K562 (cell line): ENCODE data around the gene ZFYVE19. TPM values are rescaled to one million over a fixed set of nuclear protein-coding genes. Genes with fewer than 3 reads are reported as not detected.

Experiments
- ATAC-seq: fragments of 200-7000 bp; cut with Tn5 transposase; 3 replicates; pipeline ENCODE4 v1.9.1; 2020; ENCODE audit warnings: moderate library complexity
- BruUV-seq: library from RNA; stranded (reverse); fragments of 400-500 nt; replicated peaks from 2 replicates; lab custom pipeline; 2021; lab: Mats Ljungman, UMichigan
- CTCF ChIA-PET: fragments of 300-600 bp; formaldehyde crosslinking; extraction: SDS; loops from one replicate; lab custom pipeline; 2021; ENCODE audit warnings: low intra/inter-chr PET ratio; lab: Yijun Ruan, JAX
- POLR2A ChIA-PET: fragments of 300-600, 350-650 bp; sonication (Branson Sonifier 250); formaldehyde crosslinking; extraction: SDS; loops from one replicate; lab custom pipeline; 2021; ENCODE audit warnings: antibody characterized with exemption, inconsistent platforms; lab: Yijun Ruan, JAX
- DNase-seq, 4 experiments: peaks; one replicate each; pipeline versions ENCODE4 v3.0.0 to v3.0.0-alpha.2; 2011 to 2018; ENCODE audit warnings: low spot score in 3 of 4, mixed read lengths in 3 of 4; ENCODE audit errors: extremely low read depth in 1 of 4
- FAIRE-seq: peaks from 2 replicates; lab custom pipeline; 2011; peaks lifted over from hg19 to GRCh38; lab: Jason Lieb, UNC
- H2AFZ ChIP-seq: 2 replicates; pipeline ENCODE4 v1.6.0; 2011; ENCODE audit warnings: low read depth, low read length, control low read depth, inconsistent platforms
- H3K27ac ChIP-seq: fragments of 200-600 bp; 3 replicates; pipeline ENCODE4 v1.8.0; 2011; ENCODE audit warnings: low read depth, mild to moderate bottlenecking, control low read depth, inconsistent platforms, low read length, moderate library complexity, mixed read lengths; ENCODE audit errors: extremely low read depth
- H3K27me3 ChIP-seq, 2 experiments: fragments of 300-600 bp in 1 of 2; 2 replicates in 1 of 2; 3 replicates in 1 of 2; pipeline versions ENCODE4 v1.6.0 to v1.8.0; 2011; ENCODE audit warnings: inconsistent platforms in 2 of 2, low read length in 2 of 2, mild to moderate bottlenecking in 1 of 2, mixed read lengths in 1 of 2, moderate library complexity in 1 of 2; ENCODE audit not compliant: control insufficient read depth in 2 of 2, insufficient read depth in 2 of 2
- H3K36me3 ChIP-seq: fragments of 300-600 bp; 3 replicates; pipeline ENCODE4 v1.8.0; 2011; ENCODE audit warnings: mild to moderate bottlenecking, low read length, inconsistent platforms; ENCODE audit not compliant: control insufficient read depth, insufficient read depth
- H3K4me1 ChIP-seq, 2 experiments: fragments of 200-600 bp in 1 of 2; replicated peaks in 1 of 2; 2 replicates in 1 of 2; 3 replicates in 1 of 2; pipeline versions ENCODE4 v1.5.1 to v1.8.0; 2011; ENCODE audit warnings: inconsistent platforms in 2 of 2, low read length in 2 of 2, mild to moderate bottlenecking in 1 of 2, mixed read lengths in 1 of 2, moderate library complexity in 1 of 2; ENCODE audit not compliant: control insufficient read depth in 2 of 2, insufficient read depth in 2 of 2
- H3K4me2 ChIP-seq: 2 replicates; pipeline ENCODE4 v1.6.1; 2011; ENCODE audit warnings: low read length, control low read depth, inconsistent platforms, mixed read lengths; ENCODE audit not compliant: insufficient read depth
- H3K4me3 ChIP-seq: fragments of 200-600 bp; sonication (generic), shearing (Covaris generic); 2 replicates; pipeline ENCODE4 v1.5.1; 2016; ENCODE audit warnings: control low read depth, inconsistent platforms
- H3K79me2 ChIP-seq: fragments of 200-600 bp; 3 replicates; pipeline ENCODE4 v1.8.0; 2011; ENCODE audit warnings: low read length, inconsistent platforms; ENCODE audit not compliant: control insufficient read depth, insufficient read depth
- H3K9ac ChIP-seq, 2 experiments: 2 replicates each; pipeline versions ENCODE4 v1.6.0 to v1.6.1; 2011; ENCODE audit warnings: low read depth in 2 of 2, low read length in 2 of 2, control low read depth in 1 of 2, inconsistent platforms in 1 of 2, mild to moderate bottlenecking in 1 of 2, mixed read lengths in 1 of 2; ENCODE audit not compliant: insufficient read depth in 1 of 2
- H3K9me1 ChIP-seq: one replicate; pipeline ENCODE4 v1.6.0; 2011; ENCODE audit warnings: inconsistent platforms, mild to moderate bottlenecking, low read length, moderate library complexity; ENCODE audit not compliant: control insufficient read depth, insufficient read depth
- H3K9me3 ChIP-seq: replicated peaks from 2 replicates; pipeline ENCODE4 v1.5.1; 2011; ENCODE audit warnings: low read depth, low read length, inconsistent platforms; ENCODE audit not compliant: control insufficient read depth, insufficient read depth
- H4K20me1 ChIP-seq: replicated peaks from 2 replicates; pipeline ENCODE4 v1.6.1; 2011; ENCODE audit warnings: low read length, inconsistent platforms, mixed read lengths; ENCODE audit not compliant: control insufficient read depth, insufficient read depth
- ADNP ChIP-seq: fragments of 200-800 bp; sonication (Bioruptor generic); IDR thresholded peaks from 2 replicates; pipeline ENCODE4 v1.6.1; 2016; ENCODE audit warnings: missing genetic modification characterization, missing compliant biosample characterization
- BCOR ChIP-seq: fragments of 450-650 bp; IDR thresholded peaks from 2 replicates; pipeline ENCODE4 v1.6.1; 2016
- CBX1 ChIP-seq: sonication (generic); IDR thresholded peaks from 2 replicates; pipeline ENCODE4 v1.6.1; 2016; ENCODE audit warnings: antibody characterized with exemption, low read depth, mild to moderate bottlenecking
- GATA2 ChIP-seq: sonication (generic); formaldehyde crosslinking; IDR thresholded peaks from 2 replicates; pipeline ENCODE4 v1.4.0; 2020; ENCODE audit warnings: mild to moderate bottlenecking, missing genetic modification reagents
- HDAC2 ChIP-seq: fragments of 450-650 bp; IDR thresholded peaks from 2 replicates; pipeline ENCODE4 v1.6.1; 2016; ENCODE audit warnings: mild to moderate bottlenecking
- KDM1A ChIP-seq, 2 experiments: fragments of 450-650 bp; IDR thresholded peaks; 2 replicates each; pipeline ENCODE4 v1.6.1; 2016; ENCODE audit warnings: mild to moderate bottlenecking in 2 of 2
- POLR2H ChIP-seq: IDR thresholded peaks from 2 replicates; pipeline ENCODE4 v1.6.1; 2016; ENCODE audit warnings: missing genetic modification characterization, low read depth, mild to moderate bottlenecking, control low read depth, missing compliant biosample characterization, moderate library complexity
- RBM25 ChIP-seq: fragments of 200-400 bp; formaldehyde crosslinking; IDR thresholded peaks from 2 replicates; pipeline ENCODE4 v1.6.1; 2018; ENCODE audit warnings: low read length, low read depth, moderate library complexity; ENCODE audit not compliant: severe bottlenecking
- SMARCA5 ChIP-seq: fragments of 450-650 bp; IDR thresholded peaks from 2 replicates; pipeline ENCODE4 v1.6.1; 2016
- ZNF253 ChIP-seq: fragments of 250-450 bp; sonication (Bioruptor Pico); conservative IDR thresholded peaks from 2 replicates; pipeline ENCODE4 v1.6.1; 2021; ENCODE audit warnings: mild to moderate bottlenecking
- WGBS: fragments of 100-300 bp; shearing (Covaris generic); methylation state at CpG from one replicate; pipeline ENCODE4 v1.1.6; 2016; ENCODE audit warnings: low coverage, mixed read lengths; ENCODE audit not compliant: insufficient coverage; ENCODE audit errors: missing lambda C conversion rate; 5-methylcytosine and 5-hydroxymethylcytosine counted together
- in situ Hi-C: fragments of 300-500 bp; cut with MboI; formaldehyde crosslinking; loops from 4 replicates; pipeline ENCODE4 v1.15.0; 2018; ENCODE audit warnings: inconsistent platforms, mixed read lengths
- intact Hi-C: fragments of 100-400 bp; cut with micrococcal nuclease; formaldehyde crosslinking; loops from 2 replicates; pipeline ENCODE4 v1.14.2; 2022
- polyA plus RNA-seq, 8 experiments: library from polyadenylated mRNA; depleted of rRNA in 4 of 8; stranded (reverse) in 5 of 8; unstranded in 3 of 8; fragments of >200 nt; fragmentation: Nextera tagmentation in 2 of 8; fragmentation: Illumina TruSeq in 1 of 8; extraction: Ambion mirVana in 2 of 8; extraction: Trizol in 1 of 8; gene quantifications; 2 replicates each; pipeline versions ENCODE4 v1.2.1 to v1.2.3, GENCODE V29; 2011 to 2014; ENCODE audit warnings: inconsistent platforms in 1 of 8, missing spikeins in 1 of 8
- total RNA-seq, 7 experiments: library from RNA; depleted of rRNA in 6 of 7; stranded (reverse); fragments of >200 nt in 6 of 7; fragmentation: Illumina TruSeq in 2 of 7; extraction: Trizol in 2 of 7; gene quantifications; 2 replicates each; pipeline versions ENCODE4 v1.2.1 to v1.2.3, GENCODE V29; 2011 to 2021; ENCODE audit warnings: low replicate concordance in 1 of 7
- TF ChIP-seq, protein P1 (sequence below): fragments of 250-450 bp; sonication (Bioruptor Pico); IDR thresholded peaks from 2 replicates; pipeline ENCODE4 v1.4.0; 2020

The ZFYVE19 gene
- total and polyA plus RNA-seq, 9 of the 15 experiments (the other 6 are each of a cell fraction or from before 2014, with no cell fraction given) = 1.5 to 36.8 (median 19.9) TPM

DNA sequence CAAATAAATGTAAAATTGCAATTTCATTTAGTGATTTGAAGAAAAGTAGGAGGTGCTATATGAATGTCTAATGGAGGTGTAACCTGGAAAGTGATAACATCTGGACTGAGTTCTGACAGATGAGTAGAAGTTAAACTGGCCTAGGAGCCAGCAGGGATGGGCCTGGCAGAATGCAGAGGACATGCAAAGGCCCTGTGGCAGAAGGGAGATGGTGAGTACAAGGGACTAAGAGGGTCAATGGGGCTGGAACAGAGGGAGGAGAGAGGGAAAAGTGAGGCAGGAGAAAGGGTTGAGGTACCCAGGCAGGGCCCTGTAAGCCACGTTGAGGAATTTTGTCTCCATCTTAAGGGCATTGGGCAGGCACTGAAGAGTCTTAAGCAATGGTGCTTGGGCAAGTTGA is 25.0 kb downstream of the ZFYVE19 start:
- H3K9ac ChIP-seq = no peak overlapping the region
- in situ Hi-C loops = no loop called here
- WGBS = 7% methylated on average over 1 of the region's 1 CpG

DNA sequence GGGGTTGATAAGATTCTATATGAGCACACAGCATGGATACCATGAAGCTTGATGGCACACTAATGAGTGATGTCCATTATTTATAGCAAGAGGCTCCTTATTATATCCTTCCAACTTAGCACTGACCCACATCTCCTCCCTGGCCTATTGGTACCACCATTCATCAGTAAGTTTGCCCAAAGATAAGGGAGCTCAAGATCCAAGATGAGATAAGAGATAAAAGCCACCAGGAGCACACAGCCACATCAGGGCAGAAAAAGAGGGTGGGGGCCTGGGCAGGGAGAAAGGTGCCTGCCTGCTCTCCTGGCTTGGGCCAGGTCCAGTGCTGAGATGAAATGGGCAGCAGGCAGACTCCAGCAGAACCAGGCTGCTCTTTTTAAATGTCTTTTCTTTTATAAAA is 26.0 kb downstream of the ZFYVE19 start:
- Histone ChIP-seq H3K79me2 (no peaks in the 10 kb centered on the region), H3K9me3 (no peaks in the 10 kb centered on the region), H3K27me3 (no peaks in the 10 kb centered on the region), H3K9ac (no peak overlapping the region), H4K20me1 (no peaks in the 10 kb centered on the region), H3K4me2 (no peak overlapping the region), H3K4me3 (no peak overlapping the region), H2AFZ (no peak overlapping the region), H3K27ac (no peak overlapping the region), H3K36me3 (no peaks in the 10 kb centered on the region), H3K9me1 (no peaks in the 10 kb centered on the region), H3K4me1 (peaks cover 0 to 10% of the 10 kb centered on the region in 2 experiments; a peak in 2 of 5 replicates)
- no peak for FAIRE-seq
- DNase-seq = no peak
- POLR2A ChIA-PET = no interaction called here
- CTCF ChIA-PET = no interaction called here
- in situ Hi-C loops = no loop called here
- TF ChIP-seq ZNF253 (CRISPR knock-in tag) = no peak
- TF ChIP-seq GATA2 (CRISPR knock-in tag) = peak; percentile 44; the same call in 1 of the 2 replicates
- intact Hi-C loops = no loop called here
- no TSS peak for BruUV-seq
- no peak for ATAC-seq

More for the DNA sequence above, 25.0 kb downstream of the ZFYVE19 start:
- BruUV-seq = no TSS peak
- no peak overlapping the region for H3K4me2 ChIP-seq
- H3K9me1 ChIP-seq = no peaks in the 10 kb centered on the region
- H3K9me3 ChIP-seq = no peaks in the 10 kb centered on the region
- H3K27me3 ChIP-seq = no peaks in the 10 kb centered on the region
- H3K79me2 ChIP-seq = no peaks in the 10 kb centered on the region
- H3K4me1 ChIP-seq = peaks cover 0 to 11% of the 10 kb centered on the region in 2 experiments; a peak in 2 of 5 replicates
- no peak overlapping the region for H2AFZ ChIP-seq
- peak; percentile 6 for FAIRE-seq
- POLR2A ChIA-PET = interaction anchor here (0.6 kb wide), 1 partner anchor 525 kb away, joined by 4 read pairs; no protein-coding TSS in a partner anchor
- no peak overlapping the region for H3K27ac ChIP-seq
- no peak for DNase-seq
- TF ChIP-seq KDM1A (IDR thresholded peaks at IDR 0.05) (peak; percentile 65 to 73), POLR2H (tag) (no peak), SMARCA5 (peak; percentile 87), HDAC2 (peak; percentile 66; the same call in 1 of the 2 replicates), BCOR (peak; percentile 93), CBX1 (peak; percentile 30; the same call in 1 of the 2 replicates), RBM25 (peak; percentile 82), ADNP (peak; percentile 58; the same call in 1 of the 2 replicates)
- TF ChIP-seq, protein P1, sequence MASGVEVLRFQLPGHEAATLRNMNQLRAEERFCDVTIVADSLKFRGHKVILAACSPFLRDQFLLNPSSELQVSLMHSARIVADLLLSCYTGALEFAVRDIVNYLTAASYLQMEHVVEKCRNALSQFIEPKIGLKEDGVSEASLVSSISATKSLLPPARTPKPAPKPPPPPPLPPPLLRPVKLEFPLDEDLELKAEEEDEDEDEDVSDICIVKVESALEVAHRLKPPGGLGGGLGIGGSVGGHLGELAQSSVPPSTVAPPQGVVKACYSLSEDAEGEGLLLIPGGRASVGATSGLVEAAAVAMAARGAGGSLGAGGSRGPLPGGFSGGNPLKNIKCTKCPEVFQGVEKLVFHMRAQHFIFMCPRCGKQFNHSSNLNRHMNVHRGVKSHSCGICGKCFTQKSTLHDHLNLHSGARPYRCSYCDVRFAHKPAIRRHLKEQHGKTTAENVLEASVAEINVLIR = no peak
- no peaks in the 10 kb centered on the region for H3K36me3 ChIP-seq
- CTCF ChIA-PET = no interaction called here
- ATAC-seq = no peak
- no peaks in the 10 kb centered on the region for H4K20me1 ChIP-seq
- intact Hi-C loops = no loop called here
- H3K4me3 ChIP-seq = no peak overlapping the region
